HCT116 (cell line): Measurements from ENCODE around the gene SLC66A1. TPM values are rescaled to one million over a fixed set of nuclear protein-coding genes. Genes with fewer than 3 reads are reported as not detected.

Experiments
- ATAC-seq: fragments of 200-7000 bp; cut with Tn5 transposase; 2 replicates; pipeline ENCODE4 v1.9.1; 2020; ENCODE audit warnings: mild to moderate bottlenecking, moderate library complexity
- BruUV-seq: library from RNA; stranded (reverse); fragments of 400-500 nt; replicated peaks from 2 replicates; lab custom pipeline; 2021; lab: Mats Ljungman, UMichigan
- CTCF ChIA-PET: fragments of 300-600 bp; sonication (Branson Sonifier 250); formaldehyde crosslinking; loops from one replicate; lab custom pipeline; 2021; ENCODE audit warnings: antibody characterized with exemption; lab: Charles Lee
- POLR2A ChIA-PET: fragments of 300-600, 350-600 bp; sonication (Branson Sonifier 250); formaldehyde crosslinking; loops from one replicate; lab custom pipeline; 2021; ENCODE audit warnings: antibody characterized with exemption; lab: Charles Lee
- RAD21 ChIA-PET, 2 experiments: fragments of 300-600 bp; sonication (Branson Sonifier 250); formaldehyde crosslinking; loops; one replicate each; lab custom pipeline; 2023; ENCODE audit warnings: low total read pairs in 2 of 2; ENCODE audit not compliant: uncharacterized antibody in 2 of 2, unreplicated experiment in 2 of 2, low non-redundant PET in 1 of 2; lab: Charles Lee
- DNase-seq: peaks from one replicate; pipeline ENCODE4 v3.0.0-alpha.2; 2010; ENCODE audit warnings: low read depth, low spot score
- H2AFZ ChIP-seq: fragments of 200-600 bp; shearing (Covaris generic), sonication (generic); 2 replicates; pipeline ENCODE4 v1.6.1; 2017; ENCODE audit warnings: low read depth, mixed run types, mixed read lengths, antibody characterized with exemption, low read length; ENCODE audit not compliant: poor library complexity, severe bottlenecking
- H3K27ac ChIP-seq: 2 replicates; pipeline ENCODE4 v1.5.1; 2012; ENCODE audit warnings: low read depth, low read length
- H3K27me3 ChIP-seq: fragments of 200-600 bp; sonication (generic); 2 replicates; pipeline ENCODE4 v1.6.1; 2016; ENCODE audit warnings: mixed run types, low read length, mixed read lengths; ENCODE audit not compliant: insufficient read depth
- H3K36me3 ChIP-seq, 2 experiments: fragments of 200-500 bp in 1 of 2; fragments of 200-600 bp in 1 of 2; sonication (Bioruptor generic) in 1 of 2; sonication (generic) in 1 of 2; 2 replicates each; pipeline versions ENCODE4 v1.5.1 to v1.6.1; 2014 to 2016; ENCODE audit warnings: low read length in 2 of 2, inconsistent platforms in 1 of 2, mixed read lengths in 1 of 2, mixed run types in 1 of 2; ENCODE audit not compliant: insufficient read depth in 2 of 2, control insufficient read depth in 1 of 2
- H3K4me1 ChIP-seq, 2 experiments: fragments of 200-600 bp in 1 of 2; sonication (generic) in 1 of 2; 2 replicates each; pipeline versions ENCODE4 v1.5.1 to v1.6.1; 2012 to 2017; ENCODE audit warnings: low read length in 2 of 2, inconsistent platforms in 1 of 2, mild to moderate bottlenecking in 1 of 2, mixed read lengths in 1 of 2, mixed run types in 1 of 2, moderate library complexity in 1 of 2; ENCODE audit not compliant: insufficient read depth in 2 of 2, control insufficient read depth in 1 of 2
- H3K4me2 ChIP-seq: fragments of 200-600 bp; sonication (generic); 2 replicates; pipeline ENCODE4 v1.6.1; 2017; ENCODE audit warnings: mixed run types, low read length, mixed read lengths
- H3K4me3 ChIP-seq, 2 experiments: fragments of 200-600 bp in 1 of 2; sonication (generic) in 1 of 2; replicated peaks in 1 of 2; 2 replicates each; pipeline ENCODE4 v1.5.1; 2011 to 2016; ENCODE audit warnings: low read length in 2 of 2, control low read depth in 1 of 2, low read depth in 1 of 2, mild to moderate bottlenecking in 1 of 2, mixed read lengths in 1 of 2, mixed run types in 1 of 2
- H3K79me2 ChIP-seq: fragments of 200-600 bp; sonication (generic); 2 replicates; pipeline ENCODE4 v1.6.1; 2017; ENCODE audit warnings: mild to moderate bottlenecking, mixed run types, low read length, moderate library complexity, mixed read lengths; ENCODE audit not compliant: insufficient read depth
- H3K9ac ChIP-seq: fragments of 200-600 bp; sonication (generic); 2 replicates; pipeline ENCODE4 v1.6.1; 2016; ENCODE audit warnings: low read length, mixed read lengths
- H3K9me2 ChIP-seq: fragments of 200-600 bp; sonication (generic), shearing (Covaris generic); 2 replicates; pipeline ENCODE4 v1.6.1; 2017; ENCODE audit warnings: mixed run types, mild to moderate bottlenecking, moderate library complexity; ENCODE audit not compliant: insufficient read depth
- H3K9me3 ChIP-seq, 2 experiments: fragments of 200-500 bp in 1 of 2; fragments of 200-600 bp in 1 of 2; sonication (Bioruptor generic) in 1 of 2; sonication (generic) in 1 of 2; 2 replicates each; pipeline ENCODE4 v1.6.1; 2014 to 2017; ENCODE audit warnings: low read length in 2 of 2, mixed read lengths in 2 of 2, inconsistent platforms in 1 of 2, low read depth in 1 of 2, mild to moderate bottlenecking in 1 of 2, mixed run types in 1 of 2, moderate library complexity in 1 of 2; ENCODE audit not compliant: control insufficient read depth in 1 of 2, insufficient read depth in 1 of 2
- H4K20me1 ChIP-seq: fragments of 200-600 bp; sonication (generic), shearing (Covaris generic); 2 replicates; pipeline ENCODE4 v1.6.1; 2017; ENCODE audit warnings: mixed run types, mild to moderate bottlenecking, moderate library complexity; ENCODE audit not compliant: insufficient read depth
- ATF3 ChIP-seq: IDR thresholded peaks from 2 replicates; pipeline ENCODE4 v1.6.1; 2012
- CBX3 ChIP-seq: IDR thresholded peaks from 2 replicates; pipeline ENCODE4 v1.6.1; 2012; ENCODE audit warnings: low read depth
- CEBPB ChIP-seq: IDR thresholded peaks from 2 replicates; pipeline ENCODE4 v1.6.1; 2012; ENCODE audit warnings: low read depth
- EGR1 ChIP-seq: IDR thresholded peaks from 2 replicates; pipeline ENCODE4 v1.6.1; 2012; ENCODE audit warnings: low read depth
- FOSL1 ChIP-seq: IDR thresholded peaks from 2 replicates; pipeline ENCODE4 v1.6.1; 2012; ENCODE audit warnings: low read depth
- JUND ChIP-seq: IDR thresholded peaks from 2 replicates; pipeline ENCODE4 v1.6.1; 2012
- MAX ChIP-seq: IDR thresholded peaks from 2 replicates; pipeline ENCODE4 v1.6.1; 2012
- POLR2AphosphoS5 ChIP-seq: IDR thresholded peaks from 2 replicates; pipeline ENCODE4 v1.6.1; 2011; ENCODE audit warnings: mild to moderate bottlenecking, low read depth, low read length, moderate library complexity
- RAD21 ChIP-seq: IDR thresholded peaks from 2 replicates; pipeline ENCODE4 v1.6.1; 2012; ENCODE audit warnings: low read depth, mild to moderate bottlenecking
- REST ChIP-seq: IDR thresholded peaks from 2 replicates; pipeline ENCODE4 v1.6.1; 2012; ENCODE audit warnings: low read depth
- SP1 ChIP-seq: IDR thresholded peaks from 2 replicates; pipeline ENCODE4 v1.6.1; 2012; ENCODE audit warnings: low read depth
- SRF ChIP-seq: IDR thresholded peaks from 2 replicates; pipeline ENCODE4 v1.6.1; 2012; ENCODE audit warnings: low read depth
- TCF7L2 ChIP-seq: IDR thresholded peaks from 2 replicates; pipeline ENCODE4 v1.7.0; 2011; ENCODE audit warnings: borderline replicate concordance, inconsistent platforms; ENCODE audit not compliant: insufficient read depth, insufficient read length; ENCODE audit errors: extremely low read depth
- YY1 ChIP-seq: IDR thresholded peaks from 2 replicates; pipeline ENCODE4 v1.6.1; 2011; ENCODE audit warnings: low read length, low read depth, moderate library complexity, mild to moderate bottlenecking; ENCODE audit not compliant: insufficient replicate concordance; ENCODE audit errors: extremely low read depth
- ZNF274 ChIP-seq: fragments of 200-500 bp; sonication (Bioruptor generic); IDR thresholded peaks from 2 replicates; pipeline ENCODE4 v1.6.1; 2014; ENCODE audit warnings: mild to moderate bottlenecking, low read depth, low read length, inconsistent platforms
- intact Hi-C: fragments of 100-400 bp; cut with micrococcal nuclease; formaldehyde crosslinking; loops from 2 replicates; pipeline ENCODE4 v1.10.0; 2022
- total RNA-seq: library from RNA; stranded (reverse); gene quantifications from one replicate; pipeline ENCODE4 v1.2.1, GENCODE V29; 2021; ENCODE audit not compliant: unreplicated experiment

Gene SLC66A1
- total RNA-seq, 1 experiment from 2014 or later: 11.1 TPM

- no peaks in the 10 kb centered on the region for H3K79me2 ChIP-seq
- H3K27me3 ChIP-seq: no peaks in the 10 kb centered on the region
- no peak overlapping the region for H3K4me2 ChIP-seq
- H3K36me3 ChIP-seq: peaks cover 2 to 8% of the 10 kb centered on the region in 2 experiments; a peak in 2 of 4 replicates
- ChIA-PET RAD21 (no interaction called here), CTCF (no interaction called here), POLR2A (no interaction called here)
- H3K9me3 ChIP-seq: no peaks in the 10 kb centered on the region
- H3K4me3 ChIP-seq: no peak overlapping the region
- intact Hi-C loops: no loop called here
- no peak for DNase-seq
- ATAC-seq: no peak
- H2AFZ ChIP-seq: no peak overlapping the region
- no peak overlapping the region for H3K9ac ChIP-seq
- H3K27ac ChIP-seq: no peak overlapping the region
- TF ChIP-seq YY1 (no peak), ZNF274 (no peak), EGR1 (no peak), TCF7L2 (no peak), JUND (no peak), FOSL1 (no peak), RAD21 (no peak), ATF3 (no peak), CEBPB (no peak), POLR2AphosphoS5 (no peak), CBX3 (no peak), REST (no peak), SRF (no peak), SP1 (no peak), MAX (no peak)
- TF ChIP-seq, all 23 proteins: peak for 0
- no TSS peak for BruUV-seq
- H3K4me1 ChIP-seq: no peaks in the 10 kb centered on the region
- no peaks in the 10 kb centered on the region for H4K20me1 ChIP-seq
- H3K9me2 ChIP-seq: no peaks in the 10 kb centered on the region
Measured at GRCh38 chr1:19350566-19350965, 38.4 kb downstream of the SLC66A1 start.
